ENCODE data around the gene DACH1.
"Not testable (repeated sequence)": the region's sequence is repeated elsewhere in the genome, so short reads cannot be mapped to it uniquely, and the experiment has no call there.

Gene DACH1

DNA sequence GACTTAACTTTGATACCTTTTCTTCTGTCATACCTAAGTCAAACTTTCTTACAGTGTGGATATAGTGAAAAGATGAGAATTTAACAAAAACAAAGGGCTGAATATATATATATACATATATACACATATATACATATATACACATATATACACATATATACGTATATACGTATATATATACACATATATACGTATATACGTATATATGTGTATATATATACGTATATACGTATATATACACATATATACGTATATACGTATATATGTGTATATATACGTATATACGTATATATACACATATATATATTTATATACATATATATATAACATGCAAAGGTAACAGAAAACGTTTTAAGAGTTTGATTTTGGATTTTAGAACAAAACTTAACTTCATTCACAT is 88.0 kb downstream of the DACH1 start:
- H2BK120ac ChIP-seq (ENCODE audit: low read depth, low read length); H3K23ac ChIP-seq (ENCODE audit: low read depth, low read length, poor library complexity); H3K4me3 ChIP-seq (ENCODE audit: low read length in 2 of 2); H3K79me1 ChIP-seq (ENCODE audit: low read depth, low read length); H3K4ac ChIP-seq (ENCODE audit: low read length); H4K91ac ChIP-seq (ENCODE audit: low read depth, low read length, poor library complexity); H3K18ac ChIP-seq (ENCODE audit: low read length); H3K27me3 ChIP-seq (ENCODE audit: control insufficient read depth in 3 of 3, insufficient read depth in 3 of 3, low read depth in 1 of 3, low read length in 3 of 3); H3K9ac ChIP-seq (ENCODE audit: low read depth, low read length, poor library complexity); H2BK15ac ChIP-seq (ENCODE audit: low read length); H3K36me3 ChIP-seq (replicated peaks in 1 of 2; ENCODE audit: control insufficient read depth in 2 of 2, insufficient read depth in 2 of 2, low read length in 2 of 2); H4K8ac ChIP-seq (ENCODE audit: low read depth, low read length); H3K4me1 ChIP-seq (ENCODE audit: control insufficient read depth in 2 of 2, insufficient read depth in 1 of 2, low read depth in 1 of 2, low read length in 2 of 2); H3K4me2 ChIP-seq (ENCODE audit: insufficient read depth, low read length, poor library complexity, severe bottlenecking); H2AK5ac ChIP-seq (ENCODE audit: low read depth, low read length); H2AFZ ChIP-seq (ENCODE audit: low read length); DNase-seq (ENCODE audit: low spot score); H3K27ac ChIP-seq (replicated peaks; ENCODE audit: low read length); H3K9me3 ChIP-seq (replicated peaks in 1 of 2; ENCODE audit: control insufficient read depth in 2 of 2, insufficient read depth in 1 of 2, low read depth in 1 of 2, low read length in 2 of 2); H3K14ac ChIP-seq (ENCODE audit: low read length); H2BK5ac ChIP-seq (ENCODE audit: low read length); H2BK12ac ChIP-seq (ENCODE audit: low read length): not testable (repeated sequence)
- no CpG with 5 or more reads among the region's 11 CpGs for WGBS, 2 donors (ENCODE audit: extremely low coverage in 2 of 2, insufficient read length in 2 of 2, insufficient replicate concordance in 1 of 2)

GRCh38 chr13:71775966-71776365 is 91.0 kb downstream of the DACH1 start:
- no peak overlapping the region for H2BK12ac ChIP-seq (ENCODE audit: low read length)
- no peak overlapping the region for H3K14ac ChIP-seq (ENCODE audit: low read length)
- no peak overlapping the region for H3K18ac ChIP-seq (ENCODE audit: low read length)
- H2BK15ac ChIP-seq (ENCODE audit: low read length): no peak overlapping the region
- no peak overlapping the region for H3K9ac ChIP-seq (ENCODE audit: low read depth, low read length, poor library complexity)
- H2AFZ ChIP-seq (ENCODE audit: low read length): no peak overlapping the region
- no peak overlapping the region for H3K4me3 ChIP-seq (ENCODE audit: low read length in 2 of 2)
- no peak overlapping the region for H4K91ac ChIP-seq (ENCODE audit: low read depth, low read length, poor library complexity)
- H2BK120ac ChIP-seq (ENCODE audit: low read depth, low read length): no peak overlapping the region
- no peak for DNase-seq (ENCODE audit: low spot score)
- no peak overlapping the region for H3K27ac ChIP-seq (replicated peaks; ENCODE audit: low read length)
- no peak overlapping the region for H4K8ac ChIP-seq (ENCODE audit: low read depth, low read length)
- H3K27me3 ChIP-seq (ENCODE audit: control insufficient read depth in 3 of 3, insufficient read depth in 3 of 3, low read depth in 1 of 3, low read length in 3 of 3): no peaks in the 10 kb centered on the region
- H3K9me3 ChIP-seq (replicated peaks in 1 of 2; ENCODE audit: control insufficient read depth in 2 of 2, insufficient read depth in 1 of 2, low read depth in 1 of 2, low read length in 2 of 2): no peaks in the 10 kb centered on the region
- no peak overlapping the region for H2BK5ac ChIP-seq (ENCODE audit: low read length)
- no peak overlapping the region for H3K4me2 ChIP-seq (ENCODE audit: insufficient read depth, low read length, poor library complexity, severe bottlenecking)
- H3K79me1 ChIP-seq (ENCODE audit: low read depth, low read length): no peaks in the 10 kb centered on the region
- no peak overlapping the region for H3K4ac ChIP-seq (ENCODE audit: low read length)
- no peak overlapping the region for H3K23ac ChIP-seq (ENCODE audit: low read depth, low read length, poor library complexity)
- H3K4me1 ChIP-seq (ENCODE audit: control insufficient read depth in 2 of 2, insufficient read depth in 1 of 2, low read depth in 1 of 2, low read length in 2 of 2): no peaks in the 10 kb centered on the region
- WGBS, 2 donors (ENCODE audit: extremely low coverage in 2 of 2, insufficient read length in 2 of 2, insufficient replicate concordance in 1 of 2): no CpG with 5 or more reads among the region's 1 CpG
- no peak overlapping the region for H2AK5ac ChIP-seq (ENCODE audit: low read depth, low read length)
- no peaks in the 10 kb centered on the region for H3K36me3 ChIP-seq (replicated peaks in 1 of 2; ENCODE audit: control insufficient read depth in 2 of 2, insufficient read depth in 2 of 2, low read length in 2 of 2)

- H3K23ac ChIP-seq (ENCODE audit: low read depth, low read length, poor library complexity): no peak overlapping the region
- no peaks in the 10 kb centered on the region for H3K27me3 ChIP-seq (ENCODE audit: control insufficient read depth in 3 of 3, insufficient read depth in 3 of 3, low read depth in 1 of 3, low read length in 3 of 3)
- no peak overlapping the region for H3K18ac ChIP-seq (ENCODE audit: low read length)
- H4K91ac ChIP-seq (ENCODE audit: low read depth, low read length, poor library complexity): no peak overlapping the region
- no peak overlapping the region for H2AK5ac ChIP-seq (ENCODE audit: low read depth, low read length)
- DNase-seq (ENCODE audit: low spot score): no peak
- no peak overlapping the region for H4K8ac ChIP-seq (ENCODE audit: low read depth, low read length)
- no peak overlapping the region for H3K27ac ChIP-seq (replicated peaks; ENCODE audit: low read length)
- H3K9me3 ChIP-seq (replicated peaks in 1 of 2; ENCODE audit: control insufficient read depth in 2 of 2, insufficient read depth in 1 of 2, low read depth in 1 of 2, low read length in 2 of 2): no peaks in the 10 kb centered on the region
- no peak overlapping the region for H3K4me2 ChIP-seq (ENCODE audit: insufficient read depth, low read length, poor library complexity, severe bottlenecking)
- no peak overlapping the region for H2BK120ac ChIP-seq (ENCODE audit: low read depth, low read length)
- whole genome bisulfite sequencing, 2 donors (ENCODE audit: extremely low coverage in 2 of 2, insufficient read length in 2 of 2, insufficient replicate concordance in 1 of 2): no CpG with 5 or more reads among the region's 4 CpGs
- H3K9ac ChIP-seq (ENCODE audit: low read depth, low read length, poor library complexity): no peak overlapping the region
- no peak overlapping the region for H2BK5ac ChIP-seq (ENCODE audit: low read length)
- no peak overlapping the region for H3K4ac ChIP-seq (ENCODE audit: low read length)
- no peak overlapping the region for H3K14ac ChIP-seq (ENCODE audit: low read length)
- no peak overlapping the region for H2BK15ac ChIP-seq (ENCODE audit: low read length)
- H2AFZ ChIP-seq (ENCODE audit: low read length): no peak overlapping the region
- no peak overlapping the region for H3K4me3 ChIP-seq (ENCODE audit: low read length in 2 of 2)
- no peaks in the 10 kb centered on the region for H3K79me1 ChIP-seq (ENCODE audit: low read depth, low read length)
- H3K36me3 ChIP-seq (replicated peaks in 1 of 2; ENCODE audit: control insufficient read depth in 2 of 2, insufficient read depth in 2 of 2, low read length in 2 of 2): no peaks in the 10 kb centered on the region
- no peak overlapping the region for H2BK12ac ChIP-seq (ENCODE audit: low read length)
- H3K4me1 ChIP-seq (ENCODE audit: control insufficient read depth in 2 of 2, insufficient read depth in 1 of 2, low read depth in 1 of 2, low read length in 2 of 2): no peaks in the 10 kb centered on the region
Measured at GRCh38 chr13:71774863-71775262, 92.1 kb downstream of the DACH1 start.

DNA sequence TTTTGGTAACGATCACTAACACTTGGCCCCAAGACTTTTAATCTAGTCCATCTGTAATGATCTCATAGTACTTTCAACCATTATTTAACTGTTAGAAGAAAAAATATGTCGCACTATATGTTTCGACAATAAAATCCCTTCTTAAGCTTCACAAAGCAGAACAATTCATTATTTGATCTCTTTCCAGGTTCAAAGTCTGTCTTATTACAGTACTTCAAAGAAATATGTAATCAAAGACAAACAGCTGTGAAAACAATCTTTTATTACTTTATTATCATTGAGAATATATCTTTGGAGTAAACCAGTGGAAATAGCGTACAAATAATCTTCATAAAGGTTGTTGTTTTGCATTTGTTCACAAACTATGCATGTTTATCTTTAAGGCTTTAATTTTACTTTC is 93.5 kb downstream of the DACH1 start:
- no peaks in the 10 kb centered on the region for H3K4me1 ChIP-seq (ENCODE audit: control insufficient read depth in 2 of 2, insufficient read depth in 1 of 2, low read depth in 1 of 2, low read length in 2 of 2)
- no peak overlapping the region for H3K27ac ChIP-seq (replicated peaks; ENCODE audit: low read length)
- H3K9me3 ChIP-seq (replicated peaks in 1 of 2; ENCODE audit: control insufficient read depth in 2 of 2, insufficient read depth in 1 of 2, low read depth in 1 of 2, low read length in 2 of 2): no peaks in the 10 kb centered on the region
- DNase-seq (ENCODE audit: low spot score): no peak
- H3K79me1 ChIP-seq (ENCODE audit: low read depth, low read length): no peaks in the 10 kb centered on the region
- no peak overlapping the region for H3K23ac ChIP-seq (ENCODE audit: low read depth, low read length, poor library complexity)
- H4K91ac ChIP-seq (ENCODE audit: low read depth, low read length, poor library complexity): no peak overlapping the region
- H3K4me2 ChIP-seq (ENCODE audit: insufficient read depth, low read length, poor library complexity, severe bottlenecking): no peak overlapping the region
- H2BK15ac ChIP-seq (ENCODE audit: low read length): no peak overlapping the region
- H3K14ac ChIP-seq (ENCODE audit: low read length): no peak overlapping the region
- H2BK120ac ChIP-seq (ENCODE audit: low read depth, low read length): no peak overlapping the region
- H2BK5ac ChIP-seq (ENCODE audit: low read length): no peak overlapping the region
- no peak overlapping the region for H2AFZ ChIP-seq (ENCODE audit: low read length)
- no peak overlapping the region for H4K8ac ChIP-seq (ENCODE audit: low read depth, low read length)
- no peak overlapping the region for H3K18ac ChIP-seq (ENCODE audit: low read length)
- H3K36me3 ChIP-seq (replicated peaks in 1 of 2; ENCODE audit: control insufficient read depth in 2 of 2, insufficient read depth in 2 of 2, low read length in 2 of 2): no peaks in the 10 kb centered on the region
- H3K4ac ChIP-seq (ENCODE audit: low read length): no peak overlapping the region
- H3K27me3 ChIP-seq (ENCODE audit: control insufficient read depth in 3 of 3, insufficient read depth in 3 of 3, low read depth in 1 of 3, low read length in 3 of 3): no peaks in the 10 kb centered on the region
- H3K4me3 ChIP-seq (ENCODE audit: low read length in 2 of 2): no peak overlapping the region
- no peak overlapping the region for H2BK12ac ChIP-seq (ENCODE audit: low read length)
- H3K9ac ChIP-seq (ENCODE audit: low read depth, low read length, poor library complexity): no peak overlapping the region
- WGBS, 2 donors (ENCODE audit: extremely low coverage in 2 of 2, insufficient read length in 2 of 2, insufficient replicate concordance in 1 of 2): no CpG with 5 or more reads among the region's 4 CpGs
- no peak overlapping the region for H2AK5ac ChIP-seq (ENCODE audit: low read depth, low read length)
